Stimulated activated CD8-positive, alpha-beta memory T cell treated with anti-CD3 and anti-CD28 coated beads, Interleukin-4, amount 100 ng/mL, for 1 hour (primary cell): ENCODE data around the gene TBRG1.
"Not testable (repeated sequence)": the region's sequence is repeated elsewhere in the genome, so short reads cannot be mapped to it uniquely, and the experiment has no call there.

Source experiments
- DNase-seq, 2 donors: peaks; one replicate each; pipeline ENCODE4 v3.0.0-alpha.2; 2020; ENCODE audit warnings: low read depth in 2 of 2, low spot score in 1 of 2

TBRG1 gene, protein sequence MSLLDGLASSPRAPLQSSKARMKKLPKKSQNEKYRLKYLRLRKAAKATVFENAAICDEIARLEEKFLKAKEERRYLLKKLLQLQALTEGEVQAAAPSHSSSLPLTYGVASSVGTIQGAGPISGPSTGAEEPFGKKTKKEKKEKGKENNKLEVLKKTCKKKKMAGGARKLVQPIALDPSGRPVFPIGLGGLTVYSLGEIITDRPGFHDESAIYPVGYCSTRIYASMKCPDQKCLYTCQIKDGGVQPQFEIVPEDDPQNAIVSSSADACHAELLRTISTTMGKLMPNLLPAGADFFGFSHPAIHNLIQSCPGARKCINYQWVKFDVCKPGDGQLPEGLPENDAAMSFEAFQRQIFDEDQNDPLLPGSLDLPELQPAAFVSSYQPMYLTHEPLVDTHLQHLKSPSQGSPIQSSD

DNA sequence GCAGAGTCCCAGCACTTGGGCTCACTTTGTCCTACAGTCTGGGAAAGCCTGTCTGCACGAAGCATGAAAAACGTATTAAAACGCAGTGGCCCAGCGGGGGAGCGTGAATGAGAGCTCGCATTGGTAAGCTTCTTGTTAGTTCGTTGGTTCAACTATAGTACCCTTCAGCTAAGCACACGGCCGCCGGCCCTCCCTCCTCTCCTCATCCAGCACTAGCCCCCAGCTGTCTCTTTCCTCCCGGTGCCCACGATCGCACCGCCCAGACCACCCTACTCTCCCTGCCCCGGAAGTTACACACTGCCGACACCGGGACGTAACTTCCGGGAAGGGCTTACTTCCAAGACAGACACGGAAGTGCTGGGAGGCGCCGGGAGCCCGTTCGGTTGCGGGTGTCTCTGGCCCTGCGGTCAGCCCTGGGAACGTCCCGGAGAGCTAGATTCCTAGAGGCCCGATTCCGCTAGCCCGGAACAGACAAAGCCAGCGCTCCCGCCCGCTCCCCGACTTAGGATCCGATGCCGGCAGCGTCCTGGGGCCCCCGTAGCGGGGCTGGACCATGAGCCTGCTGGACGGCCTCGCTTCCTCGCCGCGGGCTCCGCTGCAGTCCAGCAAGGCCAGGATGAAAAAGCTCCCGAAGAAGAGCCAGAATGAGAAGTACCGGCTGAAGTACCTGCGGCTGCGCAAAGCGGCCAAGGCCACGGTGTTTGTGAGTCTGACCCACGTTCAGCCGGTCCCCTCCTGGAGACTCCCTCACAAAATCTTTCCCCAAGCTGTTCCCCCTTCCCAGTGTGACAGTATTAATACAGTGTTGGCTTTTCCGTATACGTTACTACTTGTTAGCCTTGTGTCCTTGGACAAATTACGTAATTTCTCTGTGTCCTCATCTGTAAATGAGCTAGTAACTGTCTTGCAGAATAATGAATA is at the start of gene TBRG1:
Gene TBRG1, plus strand, starts transcription at position 334 of the 921 bp plus-strand sequence. Its CDS starts 220 bp downstream, at position 554.
- DNase-seq: peak; percentile 50 to 61

DNA sequence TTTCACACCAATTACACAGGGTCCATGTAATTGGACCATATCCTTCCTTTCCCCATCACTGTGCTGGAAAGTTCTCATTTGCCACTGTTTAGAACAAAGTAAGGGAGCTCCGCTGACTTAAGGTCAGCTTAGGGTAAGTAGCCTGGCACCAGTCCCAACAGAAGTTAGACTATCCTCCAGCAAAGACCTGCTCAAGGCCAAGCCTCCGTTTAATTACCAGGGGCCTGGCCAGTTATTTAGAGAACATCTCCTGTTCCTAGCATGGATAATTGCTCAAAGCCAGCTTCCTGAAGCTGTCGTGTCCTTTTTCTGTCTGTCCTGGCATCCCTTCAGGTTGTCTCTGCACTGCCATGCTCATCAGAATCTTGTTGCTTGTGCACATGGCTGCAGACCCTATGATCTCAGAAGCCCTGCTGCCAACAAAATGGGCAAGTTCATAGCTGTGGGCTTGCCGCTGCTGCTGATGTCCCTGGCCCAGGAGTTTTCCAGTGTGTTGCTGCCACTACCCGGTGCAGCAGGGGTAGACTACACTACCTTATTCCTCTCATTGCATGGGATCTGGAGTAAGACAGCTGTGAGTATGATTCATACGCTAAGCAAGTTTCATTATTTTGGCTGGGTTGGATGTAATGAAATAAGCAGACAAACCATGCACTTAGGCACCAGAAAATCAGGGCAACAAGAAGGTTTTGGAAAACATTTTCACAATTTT is 44.8 kb upstream of the TBRG1 start:
- DNase-seq: no peak

DNA sequence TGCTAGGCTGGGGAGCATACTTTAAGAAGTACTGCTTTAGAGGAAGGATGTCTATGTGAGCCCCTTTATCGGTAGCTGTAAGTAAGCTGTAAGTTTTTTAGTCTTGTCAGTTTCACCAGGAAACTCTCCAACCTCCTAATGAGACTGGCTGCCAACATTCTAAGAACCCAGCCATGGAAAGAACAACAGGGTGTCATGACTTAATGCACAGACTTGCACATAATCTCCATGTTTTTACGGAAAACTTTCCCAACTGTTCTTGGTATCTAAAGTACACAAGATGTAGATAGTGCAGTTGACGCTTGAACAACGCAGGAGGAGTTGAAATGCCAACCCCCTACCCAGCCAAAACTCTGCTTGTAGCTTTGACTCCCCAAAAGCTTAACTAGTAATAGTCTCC is 43.9 kb upstream of the TBRG1 start:
- DNase-seq: no peak

DNA sequence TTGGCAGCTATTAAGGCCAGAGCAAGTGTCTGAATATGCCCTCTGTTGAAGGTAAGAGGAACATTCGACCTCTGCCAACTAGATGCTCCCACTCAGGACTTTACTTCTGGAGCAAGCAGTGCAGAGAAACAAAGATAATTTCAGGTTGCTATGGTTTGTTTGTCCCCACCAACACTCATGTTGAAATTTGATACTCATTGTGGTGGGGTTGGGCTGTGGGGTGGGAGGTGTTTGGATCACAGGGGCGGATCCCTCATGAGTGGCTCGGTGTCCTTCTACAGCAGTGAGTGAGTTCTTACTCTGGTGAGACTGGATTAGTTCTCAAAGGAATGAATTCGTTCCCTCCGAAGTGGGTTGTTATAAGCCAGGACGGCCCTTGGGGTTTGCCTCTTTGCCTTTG is 40.8 kb upstream of the TBRG1 start:
- no peak for DNase-seq

DNA sequence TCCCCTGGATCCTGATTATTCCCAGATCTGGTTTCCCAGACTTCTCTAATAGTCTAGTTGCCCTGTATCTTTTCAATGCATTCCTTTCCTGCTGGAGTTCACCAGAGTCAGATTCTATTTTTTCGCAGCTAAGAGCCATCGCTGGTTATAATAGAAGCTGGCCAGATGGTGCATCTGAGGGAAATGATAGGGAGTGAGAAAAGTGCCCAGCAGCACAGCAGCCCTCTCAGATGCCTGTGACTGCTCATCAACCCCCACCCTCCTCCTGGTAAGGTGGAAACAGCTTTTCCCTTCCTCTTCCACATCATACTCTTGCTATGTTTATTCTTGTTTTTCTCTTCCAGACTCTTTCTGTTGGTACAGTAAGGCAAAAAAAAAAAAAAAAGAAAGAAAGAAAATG is 40.1 kb upstream of the TBRG1 start:
- DNase-seq: no peak

DNA sequence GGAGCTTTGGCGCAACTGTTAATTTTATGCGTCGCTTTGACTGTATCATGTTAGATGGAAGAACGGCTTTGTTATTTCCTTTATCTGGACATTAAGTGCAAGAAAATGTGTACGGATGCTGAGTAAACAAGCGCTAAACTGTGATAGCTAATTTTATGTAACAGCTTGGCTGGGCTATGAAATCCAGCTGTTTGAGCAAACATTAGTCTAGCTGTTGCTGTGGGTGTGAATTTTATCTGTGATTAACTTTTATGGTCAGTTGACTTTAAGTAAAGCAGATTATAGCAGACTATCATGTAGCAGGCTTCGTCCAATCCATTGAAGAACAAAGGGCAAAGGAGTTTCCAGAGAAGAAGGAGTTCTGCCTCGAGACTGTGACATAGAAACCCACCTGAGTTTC is 38.9 kb upstream of the TBRG1 start:
- DNase-seq: no peak

DNA sequence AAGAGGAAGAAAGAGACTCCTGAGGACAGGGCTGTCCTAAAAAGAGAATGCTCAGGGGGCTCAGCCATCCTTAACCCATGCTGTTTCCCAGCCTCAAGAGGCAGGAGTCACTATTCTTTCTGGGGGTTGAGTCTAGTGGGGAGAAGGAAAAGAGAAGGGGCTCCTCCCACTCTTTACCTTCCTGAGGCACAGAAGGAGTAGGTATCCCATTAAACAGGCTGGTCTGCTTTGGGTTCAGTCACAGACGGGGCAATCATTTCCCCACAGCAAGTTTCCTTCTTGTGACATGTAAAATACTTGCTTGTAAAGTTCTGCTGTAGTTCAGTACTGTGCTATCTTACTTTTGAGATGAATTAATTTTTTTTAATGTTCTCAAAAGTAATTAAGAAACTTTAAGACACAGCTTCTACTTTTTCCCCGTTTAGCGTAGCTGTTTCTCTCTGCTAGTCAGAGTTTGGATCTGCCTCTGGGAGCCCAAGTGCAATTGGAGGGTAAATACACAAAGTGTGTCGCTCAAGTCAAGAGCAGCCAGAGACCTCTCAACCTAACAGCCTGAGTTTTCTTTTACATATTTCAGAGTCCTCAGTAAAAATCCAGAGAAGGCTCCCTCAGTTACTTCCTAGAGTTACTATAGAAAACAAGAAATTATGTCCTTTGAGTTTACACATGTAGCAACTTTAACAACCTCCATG is 37.8 kb upstream of the TBRG1 start:
- no peak for DNase-seq

DNA sequence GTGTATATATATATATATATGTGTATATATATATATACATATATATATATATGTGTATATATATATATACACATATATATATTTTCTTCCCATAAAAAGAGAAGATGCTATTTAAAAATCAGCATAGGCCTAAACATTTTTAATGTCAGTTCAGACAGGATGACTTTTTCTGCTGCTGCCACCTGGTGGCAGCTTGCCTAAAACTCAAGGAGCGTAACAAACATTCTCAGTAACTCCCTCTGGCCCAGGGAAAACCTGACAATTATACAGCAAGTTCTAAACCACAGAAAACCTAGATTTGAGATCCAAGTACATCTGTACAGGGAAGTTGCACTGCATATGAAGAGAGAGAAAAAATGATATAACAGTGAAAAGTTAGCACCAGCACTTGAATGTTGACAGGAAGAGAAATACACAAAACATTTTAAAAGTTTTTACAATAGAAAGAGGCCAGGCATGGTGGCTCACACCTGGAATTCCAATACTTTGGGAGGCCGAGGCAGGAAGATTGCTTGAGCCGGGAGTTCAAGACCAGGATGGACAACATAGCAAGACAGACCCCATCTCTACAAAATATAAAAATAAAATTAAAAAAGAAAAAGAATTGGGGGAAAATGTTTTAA is 36.3 kb upstream of the TBRG1 start:
- no peak for DNase-seq

DNA sequence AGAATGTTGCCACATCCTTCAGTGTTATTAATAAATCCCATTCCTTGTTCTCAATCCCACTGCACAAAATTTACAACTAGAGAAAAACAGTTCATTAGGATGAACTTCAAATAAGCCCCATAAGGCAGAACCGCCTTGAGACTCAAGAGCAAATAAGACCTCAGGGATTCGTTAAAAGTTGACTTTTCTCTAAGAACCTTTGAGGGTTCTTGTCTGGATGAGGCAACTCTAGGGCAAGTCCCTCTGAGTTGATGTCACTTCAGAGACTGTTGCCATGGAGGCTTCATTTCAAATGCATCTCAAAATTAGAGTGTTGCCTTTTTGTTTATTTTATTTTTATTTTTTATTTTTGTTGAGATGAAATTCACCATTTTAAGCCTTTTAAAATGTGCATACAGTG is 31.2 kb upstream of the TBRG1 start:
- DNase-seq: no peak

DNA sequence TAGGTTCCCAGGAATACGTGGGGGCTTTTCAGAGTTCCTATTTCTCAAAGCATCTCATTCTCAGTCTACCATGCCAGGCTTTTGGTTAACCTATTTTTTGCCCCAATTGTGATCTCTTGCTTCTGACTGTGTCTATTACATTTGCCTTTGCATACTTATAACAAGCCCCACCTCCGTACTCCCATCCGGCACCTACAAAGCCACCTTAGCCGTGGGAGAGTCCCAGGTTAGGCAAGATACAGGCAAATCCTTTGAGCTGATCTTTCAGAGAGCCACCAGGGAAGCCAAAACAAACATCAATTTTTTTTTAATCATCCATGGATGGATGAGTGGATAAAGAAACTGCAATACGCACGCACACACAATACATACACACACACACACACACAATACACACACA is 30.0 kb upstream of the TBRG1 start:
- DNase-seq: no peak

DNA sequence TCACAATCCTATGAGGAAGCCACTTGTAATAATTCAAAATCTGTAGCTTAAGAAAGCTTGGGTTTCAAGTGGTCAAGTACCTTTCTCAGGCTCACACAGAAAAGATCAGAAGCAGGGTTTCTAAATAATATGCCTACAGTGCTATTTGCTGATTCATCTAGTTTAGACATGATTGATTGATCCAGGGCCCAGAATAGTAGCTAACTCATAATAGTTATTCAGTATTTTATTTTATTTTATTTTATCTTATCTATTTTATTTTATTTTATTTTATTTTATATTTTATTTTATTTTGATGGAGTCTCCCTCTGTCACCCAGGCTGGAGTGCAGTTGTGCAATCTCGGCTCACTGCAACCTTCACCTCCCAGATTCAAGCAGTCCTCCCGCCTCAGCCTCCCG is 27.4 kb upstream of the TBRG1 start:
- no peak for DNase-seq

DNA sequence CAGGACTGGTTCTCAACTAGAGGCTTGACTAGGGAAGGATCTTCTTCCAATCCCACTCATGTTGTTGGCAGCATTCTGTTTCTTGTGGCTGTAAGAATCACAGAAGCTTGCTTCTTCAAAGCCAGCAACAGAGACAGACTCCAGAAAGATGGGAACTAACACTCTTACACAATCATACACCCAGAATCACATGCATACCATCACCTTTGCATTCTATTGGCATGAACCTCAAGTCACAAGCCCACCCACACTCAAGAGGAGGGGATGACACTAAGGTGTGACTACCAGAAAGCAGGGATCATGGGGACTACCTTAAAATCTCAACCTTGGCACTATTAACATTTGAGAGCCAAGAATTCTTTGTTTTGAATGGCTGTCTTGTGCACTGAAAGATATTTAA is 25.0 kb upstream of the TBRG1 start:
- DNase-seq: no peak

DNA sequence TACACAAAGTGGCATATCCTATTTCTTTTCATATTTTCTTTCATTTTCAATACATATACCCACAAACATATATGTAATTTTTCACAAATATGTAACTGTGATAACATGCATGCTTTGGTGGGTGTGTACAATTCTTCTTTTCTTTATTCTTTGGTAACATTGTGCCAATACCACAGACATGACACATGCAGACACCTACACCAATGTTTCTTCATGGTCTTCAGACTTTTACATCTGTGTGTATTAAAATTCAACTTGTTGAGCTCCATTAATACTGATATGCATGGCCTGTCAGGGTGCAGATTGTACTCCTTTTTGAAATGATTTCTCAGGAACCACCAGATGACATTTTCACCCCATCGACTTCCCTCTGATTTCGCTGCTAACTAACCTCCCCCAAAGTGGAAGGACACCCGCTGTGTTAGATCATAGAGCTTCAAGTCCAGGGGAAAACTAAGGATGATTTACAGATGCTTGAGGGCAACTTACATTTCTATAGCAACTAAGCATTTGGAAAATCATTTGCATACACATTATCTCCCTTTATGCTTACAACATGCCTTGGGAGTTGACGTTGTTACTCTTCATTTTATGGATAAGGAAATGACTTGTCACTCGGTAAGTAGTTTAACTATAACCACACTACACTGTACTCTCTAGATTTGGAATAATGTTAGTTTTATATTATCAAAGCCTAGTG is 21.9 kb upstream of the TBRG1 start:
- no peak for DNase-seq

DNA sequence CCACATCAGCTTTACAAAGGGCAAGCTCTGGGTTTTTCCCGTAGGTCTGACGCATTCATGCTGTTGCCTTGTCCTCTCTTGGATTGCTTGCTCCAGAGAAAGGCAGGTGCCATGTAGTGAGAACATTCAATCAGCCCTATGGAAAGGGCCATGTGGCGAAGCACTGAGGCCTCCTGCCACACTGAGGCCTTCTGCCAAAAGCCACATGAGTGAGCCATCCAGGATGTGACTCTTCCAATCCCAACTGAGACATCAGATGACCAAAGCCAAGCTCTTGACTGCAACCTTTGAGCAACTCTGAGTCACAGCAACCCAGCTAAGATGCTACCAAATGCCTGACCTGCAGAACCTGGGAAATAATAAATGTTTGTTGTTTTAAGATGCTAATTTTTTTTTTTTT is 20.5 kb upstream of the TBRG1 start:
- DNase-seq: no peak

DNA sequence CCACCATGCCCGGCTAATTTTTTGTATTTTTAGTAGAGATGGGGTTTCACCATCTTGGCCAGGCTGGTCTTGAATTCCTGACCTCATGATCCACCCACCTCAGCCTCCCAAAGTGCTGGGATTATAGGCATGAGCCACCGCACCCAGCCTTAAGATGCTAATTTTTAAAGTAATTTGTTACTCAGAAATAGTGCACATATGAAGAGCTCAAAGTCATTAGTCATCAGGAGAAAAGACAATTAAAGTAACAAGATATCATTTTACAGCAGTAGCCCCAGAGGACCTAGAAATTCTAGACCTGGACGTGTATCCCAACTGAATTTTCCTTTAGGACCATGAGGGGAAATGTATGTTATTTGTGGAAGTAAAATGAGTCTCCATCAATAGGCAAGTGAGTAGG is 19.9 kb upstream of the TBRG1 start:
- not testable (repeated sequence) for DNase-seq

DNA sequence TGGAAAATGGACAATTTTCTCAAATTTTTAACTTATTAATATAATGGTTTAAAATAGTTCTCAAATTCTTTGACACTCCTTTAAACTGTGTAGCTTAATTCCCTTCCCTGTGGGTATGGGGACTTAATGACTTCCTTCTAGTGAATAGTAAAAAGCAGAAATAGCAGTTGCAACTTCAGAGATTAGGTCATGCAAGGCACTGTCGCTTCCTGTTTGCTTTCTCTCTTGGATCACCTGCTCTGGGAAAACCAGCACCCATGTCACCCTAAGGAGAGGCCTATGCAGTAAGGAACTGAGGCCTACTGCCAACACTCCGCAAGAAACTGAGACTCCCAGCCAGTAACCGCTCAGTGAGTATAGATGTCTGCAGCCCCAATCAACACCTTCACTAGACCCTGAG is 16.9 kb upstream of the TBRG1 start:
- no peak for DNase-seq

DNA sequence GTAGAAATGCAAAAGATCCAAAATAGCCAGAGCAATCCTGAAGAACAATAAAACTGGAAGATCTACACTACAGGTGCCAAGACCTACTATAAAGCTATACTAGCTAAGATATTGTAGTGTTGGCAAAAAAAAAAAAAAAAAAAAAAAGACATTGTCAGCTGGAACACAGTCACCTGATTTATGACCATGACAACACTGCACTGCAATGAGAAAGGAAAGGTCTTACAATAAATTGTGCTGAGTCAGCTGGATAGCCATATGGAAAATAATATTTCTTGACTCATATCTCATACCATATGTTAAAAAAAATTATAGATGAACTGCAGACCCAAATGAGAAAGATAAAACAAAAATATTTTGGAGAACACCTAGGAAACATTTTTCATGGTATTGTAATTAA is 14.5 kb upstream of the TBRG1 start:
- no peak for DNase-seq

DNA sequence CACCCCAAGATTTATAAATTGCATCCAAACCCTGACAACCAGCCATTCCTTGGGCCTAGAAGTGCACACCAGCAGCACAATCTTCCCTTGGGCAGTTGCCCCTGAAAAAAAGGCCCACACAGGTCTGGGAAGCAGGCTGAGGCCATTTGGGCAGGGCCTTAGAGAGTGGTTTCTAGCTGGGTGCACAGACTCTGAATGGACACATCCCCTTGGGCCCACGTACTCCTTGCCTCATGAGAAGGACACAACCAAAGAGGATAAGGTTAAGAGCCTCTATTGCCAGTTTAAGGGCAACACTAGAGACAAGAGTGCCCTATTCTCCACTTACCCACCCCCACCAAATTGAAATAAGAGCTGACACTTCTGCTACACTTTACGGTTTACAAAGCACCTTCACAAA is 12.4 kb upstream of the TBRG1 start:
- no peak for DNase-seq

DNA sequence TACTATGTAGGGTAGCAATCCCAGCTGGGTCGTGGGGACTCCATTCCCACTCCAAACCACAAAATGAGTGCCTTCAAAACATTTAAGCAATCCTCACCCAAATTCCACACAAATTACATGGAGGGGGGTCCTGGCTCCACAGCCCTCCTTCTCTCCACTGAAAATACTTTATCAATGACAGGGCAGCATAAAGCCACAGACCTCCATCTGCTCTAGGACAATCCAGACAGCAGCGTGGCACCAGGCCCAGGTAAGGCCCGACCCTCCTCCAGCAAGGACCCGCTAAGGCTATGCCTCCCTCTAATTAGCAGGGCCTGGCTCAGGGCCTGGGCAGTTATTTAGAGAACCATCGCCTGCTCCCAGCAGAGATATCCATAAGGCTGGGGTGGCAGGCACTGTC is 11.6 kb upstream of the TBRG1 start, which contains the start of gene PANX3:
Gene PANX3, plus strand, starts transcription at position 365 of the 400 bp plus-strand sequence. CDS start 129 bp downstream, outside the sequence.
- DNase-seq: no peak

DNA sequence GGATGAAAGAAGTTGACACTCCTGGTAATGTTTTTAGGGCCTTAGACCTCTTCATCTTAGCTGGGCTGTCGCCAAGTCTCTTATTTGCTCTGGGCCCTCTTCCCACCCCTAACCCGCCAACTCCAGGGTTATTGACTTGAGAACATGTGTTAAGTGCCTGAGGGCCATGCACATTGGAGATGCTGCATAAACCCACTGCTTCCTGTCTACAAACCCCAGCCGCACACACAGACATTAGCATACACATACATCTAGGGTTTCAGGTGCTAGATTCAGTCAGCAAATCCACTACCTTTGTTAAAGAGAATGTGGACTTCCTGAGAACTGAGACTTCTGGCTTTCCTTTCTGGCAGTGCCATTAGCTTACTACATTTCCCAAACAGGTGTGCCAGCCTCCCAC is 10.6 kb upstream of the TBRG1 start:
- no peak for DNase-seq
